ENCODE data around the gene BLVRB.

DNA sequence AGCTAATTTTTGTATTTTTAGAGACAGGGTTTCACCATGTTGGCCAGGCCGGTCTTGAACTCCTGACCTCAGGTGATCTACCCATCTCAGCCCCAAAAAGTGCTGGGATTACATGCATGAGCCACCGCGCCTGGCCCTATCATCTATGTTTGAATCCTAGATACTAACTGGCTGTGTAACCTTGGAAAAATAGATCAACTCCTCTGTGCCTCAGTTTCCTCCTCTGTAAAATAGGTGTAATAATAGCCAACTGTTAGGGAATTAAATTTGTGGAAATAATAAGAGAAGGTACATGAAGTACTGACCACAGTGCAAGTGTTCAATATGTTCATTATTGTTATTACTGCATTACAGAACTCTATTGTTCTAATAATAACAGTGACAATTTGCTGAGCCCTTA lies 5.6 kb upstream of the BLVRB start:
- TF ChIP-seq, protein P1, sequence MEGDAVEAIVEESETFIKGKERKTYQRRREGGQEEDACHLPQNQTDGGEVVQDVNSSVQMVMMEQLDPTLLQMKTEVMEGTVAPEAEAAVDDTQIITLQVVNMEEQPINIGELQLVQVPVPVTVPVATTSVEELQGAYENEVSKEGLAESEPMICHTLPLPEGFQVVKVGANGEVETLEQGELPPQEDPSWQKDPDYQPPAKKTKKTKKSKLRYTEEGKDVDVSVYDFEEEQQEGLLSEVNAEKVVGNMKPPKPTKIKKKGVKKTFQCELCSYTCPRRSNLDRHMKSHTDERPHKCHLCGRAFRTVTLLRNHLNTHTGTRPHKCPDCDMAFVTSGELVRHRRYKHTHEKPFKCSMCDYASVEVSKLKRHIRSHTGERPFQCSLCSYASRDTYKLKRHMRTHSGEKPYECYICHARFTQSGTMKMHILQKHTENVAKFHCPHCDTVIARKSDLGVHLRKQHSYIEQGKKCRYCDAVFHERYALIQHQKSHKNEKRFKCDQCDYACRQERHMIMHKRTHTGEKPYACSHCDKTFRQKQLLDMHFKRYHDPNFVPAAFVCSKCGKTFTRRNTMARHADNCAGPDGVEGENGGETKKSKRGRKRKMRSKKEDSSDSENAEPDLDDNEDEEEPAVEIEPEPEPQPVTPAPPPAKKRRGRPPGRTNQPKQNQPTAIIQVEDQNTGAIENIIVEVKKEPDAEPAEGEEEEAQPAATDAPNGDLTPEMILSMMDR (IDR thresholded peaks at IDR 0.05), result no peak
- no peak for TF ChIP-seq POLR2A (IDR thresholded peaks at IDR 0.05)

All from gastroesophageal sphincter (tissue), 3 donors.